ENCODE measurements around the gene THEMIS. TPM values are rescaled to one million over a fixed set of nuclear protein-coding genes. Genes with fewer than 3 reads are reported as not detected.

THEMIS gene
- total RNA-seq, 1 experiment from 2014 or later, result not detected

- Histone ChIP-seq H3K36me3 (ENCODE audit: insufficient read depth, low read length, poor library complexity, severe bottlenecking) (no peaks in the 10 kb centered on the region), H3K9me3 (ENCODE audit: low read depth, low read length, poor library complexity, severe bottlenecking) (no peaks in the 10 kb centered on the region), H3K27ac (ENCODE audit: low read depth, low read length, poor library complexity, severe bottlenecking) (no peak overlapping the region), H3K4me3 (ENCODE audit: low read depth, low read length, poor library complexity, severe bottlenecking) (no peak overlapping the region), H3K4me1 (ENCODE audit: insufficient read depth, low read length, poor library complexity, severe bottlenecking) (no peaks in the 10 kb centered on the region), H3K27me3 (replicated peaks; ENCODE audit: insufficient read depth, low read depth, low read length, poor library complexity) (no peaks in the 10 kb centered on the region)
- DNase-seq (ENCODE audit: low spot score), result no peak
- intact Hi-C loops (cut with micrococcal nuclease; ENCODE audit: unreplicated experiment), result no loop called here
- TF ChIP-seq EZH2 (IDR thresholded peaks at IDR 0.05; ENCODE audit: borderline replicate concordance, low read depth, low read length, poor library complexity, severe bottlenecking), result no peak
- TF ChIP-seq CTCF (conservative IDR thresholded peaks at IDR 0.05; ENCODE audit: low read depth, low read length), result no peak
- ChIA-PET CTCF (no interaction called here), POLR2A (ENCODE audit: low non-redundant PET) (no interaction called here)
- no TSS peak for BruUV-seq (replicated peaks)
Measured at GRCh38 chr6:127945434-127946097, 44.7 kb upstream of the THEMIS start.

- CTCF ChIA-PET, result no interaction called here
- intact Hi-C loops (cut with micrococcal nuclease; ENCODE audit: unreplicated experiment), result no loop called here
- Histone ChIP-seq H3K36me3 (ENCODE audit: insufficient read depth, low read length, poor library complexity, severe bottlenecking) (no peaks in the 10 kb centered on the region), H3K27me3 (replicated peaks; ENCODE audit: insufficient read depth, low read depth, low read length, poor library complexity) (no peaks in the 10 kb centered on the region), H3K4me1 (ENCODE audit: insufficient read depth, low read length, poor library complexity, severe bottlenecking) (no peaks in the 10 kb centered on the region), H3K27ac (ENCODE audit: low read depth, low read length, poor library complexity, severe bottlenecking) (no peak overlapping the region), H3K9me3 (ENCODE audit: low read depth, low read length, poor library complexity, severe bottlenecking) (no peaks in the 10 kb centered on the region), H3K4me3 (ENCODE audit: low read depth, low read length, poor library complexity, severe bottlenecking) (no peak overlapping the region)
- BruUV-seq (replicated peaks), result no TSS peak
- no peak for TF ChIP-seq EZH2 (IDR thresholded peaks at IDR 0.05; ENCODE audit: borderline replicate concordance, low read depth, low read length, poor library complexity, severe bottlenecking)
- no peak for TF ChIP-seq CTCF (conservative IDR thresholded peaks at IDR 0.05; ENCODE audit: low read depth, low read length)
- POLR2A ChIA-PET (ENCODE audit: low non-redundant PET), result no interaction called here
- no peak for DNase-seq (ENCODE audit: low spot score)
Measured at GRCh38 chr6:127941228-127941627, 40.4 kb upstream of the THEMIS start.

- no peak overlapping the region for H3K27ac ChIP-seq (ENCODE audit: low read depth, low read length, poor library complexity, severe bottlenecking)
- no peak for TF ChIP-seq EZH2 (IDR thresholded peaks at IDR 0.05; ENCODE audit: borderline replicate concordance, low read depth, low read length, poor library complexity, severe bottlenecking)
- TF ChIP-seq CTCF (conservative IDR thresholded peaks at IDR 0.05; ENCODE audit: low read depth, low read length), result no peak
Measured at GRCh38 chr6:127939442-127940066, 38.7 kb upstream of the THEMIS start.

More at GRCh38 chr6:127939442-127940066, 38.7 kb upstream of the THEMIS start:
- Histone ChIP-seq H3K4me3 (ENCODE audit: low read depth, low read length, poor library complexity, severe bottlenecking) (no peak overlapping the region), H3K36me3 (ENCODE audit: insufficient read depth, low read length, poor library complexity, severe bottlenecking) (no peaks in the 10 kb centered on the region), H3K9me3 (ENCODE audit: low read depth, low read length, poor library complexity, severe bottlenecking) (no peaks in the 10 kb centered on the region), H3K4me1 (ENCODE audit: insufficient read depth, low read length, poor library complexity, severe bottlenecking) (no peaks in the 10 kb centered on the region), H3K27me3 (replicated peaks; ENCODE audit: insufficient read depth, low read depth, low read length, poor library complexity) (no peaks in the 10 kb centered on the region)
- no peak for DNase-seq (ENCODE audit: low spot score)
- BruUV-seq (replicated peaks), result no TSS peak
- CTCF ChIA-PET, result no interaction called here
- intact Hi-C loops (cut with micrococcal nuclease; ENCODE audit: unreplicated experiment), result no loop called here
- POLR2A ChIA-PET (ENCODE audit: low non-redundant PET), result no interaction called here

Measured in A673 (cell line).